Smooth muscle cell (in vitro differentiated cells): ENCODE results near the gene GLRA3. TPM values are rescaled to one million over a fixed set of nuclear protein-coding genes. Genes with fewer than 3 reads are reported as not detected.
A peak's percentile ranks its signal among the peaks of the same experiment; 100 is the strongest.

Experiments used
- DNase-seq: peaks from one replicate; lab custom pipeline; 2025; ENCODE audit not compliant: unreplicated experiment; lab: John Stamatoyannopoulos, UW
- H2AFZ ChIP-seq: fragments of 200-600 bp; sonication (generic); 2 replicates; pipeline ENCODE4 v1.6.0; 2016; ENCODE audit warnings: antibody characterized with exemption, low read depth, mild to moderate bottlenecking
- H3F3A ChIP-seq: fragments of 200-600 bp; sonication (generic); 2 replicates; pipeline ENCODE4 v1.6.0; 2017; ENCODE audit warnings: antibody characterized with exemption, low read depth
- H3K27ac ChIP-seq: fragments of 200-600 bp; sonication (generic); 2 replicates; pipeline ENCODE4 v1.5.1; 2016; ENCODE audit warnings: low read depth, mild to moderate bottlenecking
- H3K27me3 ChIP-seq: fragments of 200-600 bp; sonication (generic); 2 replicates; pipeline ENCODE4 v1.6.1; 2016; ENCODE audit warnings: low read depth, mild to moderate bottlenecking
- H3K36me3 ChIP-seq: fragments of 200-600 bp; sonication (generic); 2 replicates; pipeline ENCODE4 v1.5.1; 2016; ENCODE audit warnings: low read depth
- H3K4me1 ChIP-seq: fragments of 200-600 bp; sonication (generic); 2 replicates; pipeline ENCODE4 v1.5.1; 2016; ENCODE audit warnings: low read depth
- H3K4me2 ChIP-seq: fragments of 200-600 bp; sonication (generic); 2 replicates; pipeline ENCODE4 v1.6.0; 2016; ENCODE audit warnings: mild to moderate bottlenecking
- H3K4me3 ChIP-seq: fragments of 200-600 bp; sonication (generic); 2 replicates; pipeline ENCODE4 v1.5.1; 2016; ENCODE audit warnings: mild to moderate bottlenecking
- H3K79me2 ChIP-seq: fragments of 200-600 bp; sonication (generic); 2 replicates; pipeline ENCODE4 v1.6.0; 2016; ENCODE audit warnings: low read depth, mild to moderate bottlenecking
- H3K9ac ChIP-seq: fragments of 200-600 bp; sonication (generic); 2 replicates; pipeline ENCODE4 v1.6.0; 2016; ENCODE audit warnings: low read depth
- H3K9me3 ChIP-seq: fragments of 200-600 bp; sonication (generic); replicated peaks from 2 replicates; pipeline ENCODE4 v1.5.1; 2016; ENCODE audit warnings: low read depth
- H4K20me1 ChIP-seq: fragments of 200-600 bp; sonication (generic); 2 replicates; pipeline ENCODE4 v1.6.0; 2016; ENCODE audit warnings: low read depth
- whole genome bisulfite sequencing: methylation state at CpG from one replicate; pipeline ENCODE4 v1.1.7; 2016; ENCODE audit warnings: low lambda C conversion rate; 5-methylcytosine and 5-hydroxymethylcytosine counted together
- polyA plus RNA-seq: library from polyadenylated mRNA; unstranded; fragments of >200 nt; fragmentation: Nextera tagmentation; extraction: Ambion mirVana; gene quantifications from 2 replicates; pipeline ENCODE4 v1.2.1, GENCODE V29; 2016
- total RNA-seq: library from RNA; depleted of rRNA; stranded (reverse); fragments of >200 nt; gene quantifications from 2 replicates; pipeline ENCODE4 v1.2.3, GENCODE V29; 2014
- TF ChIP-seq, protein P1 (sequence below): fragments of 200-600 bp; sonication (generic); IDR thresholded peaks from 2 replicates; pipeline ENCODE4 v1.5.1; 2017; ENCODE audit warnings: borderline replicate concordance, mild to moderate bottlenecking, antibody characterized with exemption; ENCODE audit not compliant: insufficient read depth, poor library complexity, severe bottlenecking

Gene GLRA3
- total and polyA plus RNA-seq, 2 experiments from 2014 or later, result not detected

DNA sequence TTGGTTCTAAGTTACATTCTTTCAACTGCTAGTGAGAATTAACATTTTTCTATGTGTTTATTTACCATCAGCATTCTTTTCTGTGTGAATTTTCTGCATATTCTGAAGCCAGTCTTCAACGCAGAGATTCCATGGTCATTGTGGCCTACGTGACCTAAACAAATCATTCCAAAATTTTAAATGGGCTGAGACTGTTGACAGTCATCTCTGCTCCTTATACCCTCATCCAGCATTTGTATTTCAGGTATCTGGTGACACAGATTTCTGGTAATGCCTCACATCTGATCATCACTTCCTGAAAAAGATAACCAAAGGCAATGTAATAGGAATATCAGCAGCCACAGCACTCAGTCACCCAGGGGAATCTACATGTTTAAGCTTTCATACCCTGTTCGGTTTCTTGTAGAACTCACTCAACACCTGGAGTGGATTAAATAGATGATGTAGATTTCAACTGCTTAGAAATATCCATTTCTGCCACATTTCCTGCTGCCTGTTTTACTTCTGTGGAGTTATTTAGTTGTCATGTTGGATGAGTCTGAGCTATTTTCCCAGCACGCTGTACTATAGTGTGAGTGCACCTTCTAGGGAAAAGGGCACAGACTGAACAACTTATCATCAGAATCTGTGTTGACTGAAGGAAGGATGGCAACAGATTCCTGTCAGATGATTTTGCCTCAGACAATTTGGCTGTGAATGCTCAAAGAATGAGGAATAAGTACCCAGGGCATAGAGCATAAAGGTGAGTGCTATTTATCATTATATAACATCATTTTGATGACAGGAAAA lies 233.7 kb downstream of the GLRA3 start:
- H3K4me3 ChIP-seq, result no peak overlapping the region
- peak overlapping the region; percentile 8 for H3K27ac ChIP-seq
- no peak overlapping the region for H3K9ac ChIP-seq
- H3K9me3 ChIP-seq, result no peaks in the 10 kb centered on the region
- no peaks in the 10 kb centered on the region for H3K27me3 ChIP-seq
- no peak overlapping the region for H2AFZ ChIP-seq
- TF ChIP-seq, protein P1, sequence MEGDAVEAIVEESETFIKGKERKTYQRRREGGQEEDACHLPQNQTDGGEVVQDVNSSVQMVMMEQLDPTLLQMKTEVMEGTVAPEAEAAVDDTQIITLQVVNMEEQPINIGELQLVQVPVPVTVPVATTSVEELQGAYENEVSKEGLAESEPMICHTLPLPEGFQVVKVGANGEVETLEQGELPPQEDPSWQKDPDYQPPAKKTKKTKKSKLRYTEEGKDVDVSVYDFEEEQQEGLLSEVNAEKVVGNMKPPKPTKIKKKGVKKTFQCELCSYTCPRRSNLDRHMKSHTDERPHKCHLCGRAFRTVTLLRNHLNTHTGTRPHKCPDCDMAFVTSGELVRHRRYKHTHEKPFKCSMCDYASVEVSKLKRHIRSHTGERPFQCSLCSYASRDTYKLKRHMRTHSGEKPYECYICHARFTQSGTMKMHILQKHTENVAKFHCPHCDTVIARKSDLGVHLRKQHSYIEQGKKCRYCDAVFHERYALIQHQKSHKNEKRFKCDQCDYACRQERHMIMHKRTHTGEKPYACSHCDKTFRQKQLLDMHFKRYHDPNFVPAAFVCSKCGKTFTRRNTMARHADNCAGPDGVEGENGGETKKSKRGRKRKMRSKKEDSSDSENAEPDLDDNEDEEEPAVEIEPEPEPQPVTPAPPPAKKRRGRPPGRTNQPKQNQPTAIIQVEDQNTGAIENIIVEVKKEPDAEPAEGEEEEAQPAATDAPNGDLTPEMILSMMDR, result no peak
- no peaks in the 10 kb centered on the region for H4K20me1 ChIP-seq
- peaks cover 13% of the 10 kb centered on the region for H3K4me1 ChIP-seq
- no peak overlapping the region for H3K4me2 ChIP-seq
- no peaks in the 10 kb centered on the region for H3F3A ChIP-seq
- no peaks in the 10 kb centered on the region for H3K36me3 ChIP-seq
- no peak for DNase-seq
- 55% methylated on average over 4 of the region's 4 CpGs for WGBS
- no peaks in the 10 kb centered on the region for H3K79me2 ChIP-seq

DNA sequence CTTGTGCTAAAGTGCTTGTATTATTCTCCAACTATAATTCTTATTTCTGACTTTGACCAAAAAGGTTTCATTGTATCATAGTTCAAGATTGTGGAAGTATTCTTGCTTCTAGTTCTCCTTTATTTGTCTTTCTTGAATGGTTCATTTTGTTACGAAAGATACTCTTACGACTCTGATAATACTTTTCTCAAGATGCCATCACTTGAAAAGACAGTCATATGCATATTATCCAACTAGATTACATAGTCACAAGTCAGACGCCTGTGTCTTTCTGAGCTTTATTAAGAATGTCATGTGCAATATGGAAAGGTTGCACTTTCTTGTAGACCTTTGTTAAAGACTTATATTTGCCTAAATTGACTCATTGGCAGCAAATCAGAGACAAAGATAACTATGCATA lies 235.3 kb downstream of the GLRA3 start:
- 92% methylated on average over 3 of the region's 3 CpGs for WGBS
- Histone ChIP-seq H3K36me3 (no peaks in the 10 kb centered on the region), H3K9ac (no peak overlapping the region), H3K27ac (peak overlapping the region; percentile 64), H3F3A (no peaks in the 10 kb centered on the region), H4K20me1 (no peaks in the 10 kb centered on the region), H3K4me3 (no peak overlapping the region), H3K27me3 (no peaks in the 10 kb centered on the region), H3K9me3 (no peaks in the 10 kb centered on the region), H2AFZ (no peak overlapping the region), H3K79me2 (no peaks in the 10 kb centered on the region), H3K4me1 (peaks cover 13% of the 10 kb centered on the region), H3K4me2 (no peak overlapping the region)
- TF ChIP-seq, protein P1, result no peak
- DNase-seq, result no peak

DNA sequence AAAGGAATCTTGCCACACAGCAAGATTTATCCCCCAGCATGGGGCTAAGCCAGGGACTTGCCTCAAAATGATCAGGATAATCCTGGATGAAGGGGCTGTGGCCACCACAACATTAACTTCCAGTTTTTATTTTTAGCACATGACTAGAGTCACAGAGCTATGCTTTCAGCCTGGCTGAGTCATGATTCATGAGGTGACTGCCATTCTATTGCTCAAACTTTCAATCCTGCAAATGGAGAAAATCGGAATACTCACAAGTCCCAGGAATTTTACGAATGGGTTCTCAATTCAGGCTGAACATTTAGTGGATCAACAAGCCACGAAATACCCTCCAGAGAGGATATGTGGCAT lies 236.1 kb downstream of the GLRA3 start:
- H3K4me1 ChIP-seq, result peaks cover 13% of the 10 kb centered on the region
- no peak overlapping the region for H2AFZ ChIP-seq
- WGBS, result 43% methylated on average over 3 of the region's 3 CpGs
- no peaks in the 10 kb centered on the region for H3K9me3 ChIP-seq
- DNase-seq, result no peak
- peak overlapping the region; percentile 64 for H3K27ac ChIP-seq
- H3K27me3 ChIP-seq, result no peaks in the 10 kb centered on the region
- peak overlapping the region; percentile 73 for H3K4me2 ChIP-seq
- no peaks in the 10 kb centered on the region for H3F3A ChIP-seq
- no peak overlapping the region for H3K4me3 ChIP-seq
- TF ChIP-seq, protein P1, result no peak
- H4K20me1 ChIP-seq, result no peaks in the 10 kb centered on the region
- H3K36me3 ChIP-seq, result no peaks in the 10 kb centered on the region
- no peak overlapping the region for H3K9ac ChIP-seq
- H3K79me2 ChIP-seq, result no peaks in the 10 kb centered on the region
